Fibroblast of lung (primary cell): Measurements from ENCODE around the gene MKRN1.

Experiments used
- CTCF ChIP-seq, 2 donors: IDR thresholded peaks in 1 of 2; conservative IDR thresholded peaks in 1 of 2; 1 replicate in 1 of 2; 2 replicates in 1 of 2; pipeline ENCODE4 v1.5.1; 2011 to 2012; ENCODE audit warnings: low read length in 2 of 2, control low read depth in 1 of 2, inconsistent platforms in 1 of 2, low read depth in 1 of 2, mild to moderate bottlenecking in 1 of 2
- EZH2 ChIP-seq: IDR thresholded peaks from 2 replicates; pipeline ENCODE4 v1.5.1; 2012; ENCODE audit warnings: low read length, control low read depth, mild to moderate bottlenecking; ENCODE audit errors: missing control alignments

GRCh38 chr7:140416560-140416959 lies 62.7 kb downstream of the MKRN1 start:
- TF ChIP-seq CTCF (conservative IDR thresholded peaks at IDR 0.05 in 1 of 2, IDR thresholded peaks at IDR 0.05 in 1 of 2; ENCODE audit: low read depth in 1 of 2, low read length in 2 of 2) = no peak
- TF ChIP-seq EZH2 = no peak
